ENCODE results near the gene EPC1.

DNA sequence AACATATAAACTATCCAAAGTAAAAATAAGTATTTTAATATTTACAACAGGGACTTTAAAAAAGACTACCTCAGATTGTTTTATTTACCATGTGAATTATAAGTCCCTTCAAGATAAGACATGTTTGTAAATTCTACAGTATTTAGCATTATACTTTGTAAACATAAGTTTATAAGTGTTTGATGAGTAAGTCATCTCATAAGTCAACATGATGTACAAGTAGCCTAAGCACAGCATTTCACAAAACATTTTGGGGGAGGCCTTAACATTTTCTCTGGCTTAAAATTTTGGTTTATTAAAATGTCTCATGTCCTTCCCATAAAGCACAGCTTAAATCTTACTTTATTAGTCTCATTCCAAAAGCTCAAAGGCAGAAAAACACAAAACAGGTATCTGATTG, 15.4 kb downstream of the EPC1 start:
- TF ChIP-seq, protein P1, sequence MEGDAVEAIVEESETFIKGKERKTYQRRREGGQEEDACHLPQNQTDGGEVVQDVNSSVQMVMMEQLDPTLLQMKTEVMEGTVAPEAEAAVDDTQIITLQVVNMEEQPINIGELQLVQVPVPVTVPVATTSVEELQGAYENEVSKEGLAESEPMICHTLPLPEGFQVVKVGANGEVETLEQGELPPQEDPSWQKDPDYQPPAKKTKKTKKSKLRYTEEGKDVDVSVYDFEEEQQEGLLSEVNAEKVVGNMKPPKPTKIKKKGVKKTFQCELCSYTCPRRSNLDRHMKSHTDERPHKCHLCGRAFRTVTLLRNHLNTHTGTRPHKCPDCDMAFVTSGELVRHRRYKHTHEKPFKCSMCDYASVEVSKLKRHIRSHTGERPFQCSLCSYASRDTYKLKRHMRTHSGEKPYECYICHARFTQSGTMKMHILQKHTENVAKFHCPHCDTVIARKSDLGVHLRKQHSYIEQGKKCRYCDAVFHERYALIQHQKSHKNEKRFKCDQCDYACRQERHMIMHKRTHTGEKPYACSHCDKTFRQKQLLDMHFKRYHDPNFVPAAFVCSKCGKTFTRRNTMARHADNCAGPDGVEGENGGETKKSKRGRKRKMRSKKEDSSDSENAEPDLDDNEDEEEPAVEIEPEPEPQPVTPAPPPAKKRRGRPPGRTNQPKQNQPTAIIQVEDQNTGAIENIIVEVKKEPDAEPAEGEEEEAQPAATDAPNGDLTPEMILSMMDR (conservative IDR thresholded peaks at IDR 0.05; ENCODE audit: low read length) = no peak
- TF ChIP-seq EZH2phosphoT487 (IDR thresholded peaks at IDR 0.05; ENCODE audit: borderline replicate concordance, low read depth, low read length) = no peak

Measured in OCI-LY7 (cell line).